ENCODE results near the gene ATOH1.
A peak's percentile ranks its signal among the peaks of the same experiment; 100 is the strongest.

Gene ATOH1

DNA sequence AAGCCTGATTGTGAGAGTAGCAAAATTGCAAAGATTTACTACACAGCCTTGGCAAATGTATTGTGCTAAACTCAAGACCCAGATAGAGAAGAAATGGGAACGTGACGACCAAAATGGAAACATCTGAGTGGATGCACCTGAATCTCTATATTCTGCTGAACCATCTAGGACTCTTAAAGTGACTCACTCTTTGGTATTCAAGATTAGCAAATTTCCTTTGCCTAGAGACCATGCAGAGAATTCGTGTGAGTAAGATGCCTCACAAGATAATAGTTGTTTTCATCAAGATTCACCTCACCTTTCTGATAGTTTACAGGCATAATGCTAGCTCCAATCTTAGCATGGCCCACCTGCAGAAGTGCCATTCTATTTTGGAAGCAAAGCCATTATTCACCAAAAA is 14.4 kb upstream of the ATOH1 start:
- Histone ChIP-seq H3K36me3 (ENCODE audit: control insufficient read depth in 1 of 2, insufficient read depth in 2 of 2, low read length in 2 of 2) (no peaks in the 10 kb centered on the region), H3K4me3 (ENCODE audit: low read depth in 1 of 2, low read length in 2 of 2) (no peak overlapping the region), H3K27ac (ENCODE audit: low read length) (no peak overlapping the region), H3K4me1 (ENCODE audit: control insufficient read depth in 1 of 2, insufficient read depth in 2 of 2, low read length in 2 of 2) (no peaks in the 10 kb centered on the region), H3K27me3 (ENCODE audit: low read depth, low read length) (no peaks in the 10 kb centered on the region), H3K9me3 (ENCODE audit: control insufficient read depth in 1 of 2, low read length in 2 of 2) (no peaks in the 10 kb centered on the region)

DNA sequence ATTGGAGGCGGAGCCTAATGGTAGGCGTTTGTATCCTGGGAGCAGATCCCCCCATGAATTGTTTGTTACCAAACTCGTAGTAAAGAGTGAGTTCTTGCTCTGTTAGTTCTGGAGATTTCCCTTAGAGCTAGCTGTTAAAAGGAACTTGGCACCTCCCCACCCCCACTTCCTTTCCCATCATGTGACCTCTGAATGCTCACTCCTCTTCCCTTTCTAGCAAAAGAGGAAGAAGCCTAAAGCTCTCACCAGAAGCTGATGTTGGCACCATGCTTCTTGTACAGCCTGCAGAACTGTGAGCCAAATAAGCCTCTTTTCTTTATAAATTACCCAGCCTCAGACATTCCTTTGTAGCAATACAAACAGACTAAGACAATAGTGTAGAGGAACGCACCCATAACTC is 13.8 kb upstream of the ATOH1 start:
- Histone ChIP-seq H3K4me1 (ENCODE audit: control insufficient read depth in 1 of 2, insufficient read depth in 2 of 2, low read length in 2 of 2) (no peaks in the 10 kb centered on the region), H3K36me3 (ENCODE audit: control insufficient read depth in 1 of 2, insufficient read depth in 2 of 2, low read length in 2 of 2) (no peaks in the 10 kb centered on the region), H3K4me3 (ENCODE audit: low read depth in 1 of 2, low read length in 2 of 2) (no peak overlapping the region), H3K9me3 (ENCODE audit: control insufficient read depth in 1 of 2, low read length in 2 of 2) (no peaks in the 10 kb centered on the region), H3K27me3 (ENCODE audit: low read depth, low read length) (no peaks in the 10 kb centered on the region), H3K27ac (ENCODE audit: low read length) (no peak overlapping the region)

GRCh38 chr4:93825551-93826216 is 2.9 kb upstream of the ATOH1 start:
- Histone ChIP-seq H3K27ac (ENCODE audit: low read length) (no peak overlapping the region), H3K36me3 (ENCODE audit: control insufficient read depth in 1 of 2, insufficient read depth in 2 of 2, low read length in 2 of 2) (no peaks in the 10 kb centered on the region), H3K4me3 (ENCODE audit: low read depth in 1 of 2, low read length in 2 of 2) (no peak overlapping the region), H3K9me3 (ENCODE audit: control insufficient read depth in 1 of 2, low read length in 2 of 2) (no peaks in the 10 kb centered on the region), H3K4me1 (ENCODE audit: control insufficient read depth in 1 of 2, insufficient read depth in 2 of 2, low read length in 2 of 2) (peaks cover 5 to 32% of the 10 kb centered on the region in 2 donors), H3K27me3 (ENCODE audit: low read depth, low read length) (peaks cover 38% of the 10 kb centered on the region)

- H3K36me3 ChIP-seq (ENCODE audit: control insufficient read depth in 1 of 2, insufficient read depth in 2 of 2, low read length in 2 of 2): no peaks in the 10 kb centered on the region
- H3K4me3 ChIP-seq (ENCODE audit: low read depth in 1 of 2, low read length in 2 of 2): peak overlapping the region; percentile 19 to 67
- H3K27me3 ChIP-seq (ENCODE audit: low read depth, low read length): peaks cover 55% of the 10 kb centered on the region
- no peak overlapping the region for H3K27ac ChIP-seq (ENCODE audit: low read length)
- H3K4me1 ChIP-seq (ENCODE audit: control insufficient read depth in 1 of 2, insufficient read depth in 2 of 2, low read length in 2 of 2): peaks cover 5 to 37% of the 10 kb centered on the region in 2 donors
- no peaks in the 10 kb centered on the region for H3K9me3 ChIP-seq (ENCODE audit: control insufficient read depth in 1 of 2, low read length in 2 of 2)
Measured at GRCh38 chr4:93827272-93827947, 1.1 kb upstream of the ATOH1 start.

- no peak overlapping the region for H3K27ac ChIP-seq (ENCODE audit: low read length)
- H3K36me3 ChIP-seq (ENCODE audit: control insufficient read depth in 1 of 2, insufficient read depth in 2 of 2, low read length in 2 of 2): no peaks in the 10 kb centered on the region
- H3K27me3 ChIP-seq (ENCODE audit: low read depth, low read length): peaks cover 66% of the 10 kb centered on the region
- H3K4me1 ChIP-seq (ENCODE audit: control insufficient read depth in 1 of 2, insufficient read depth in 2 of 2, low read length in 2 of 2): peaks cover 5 to 39% of the 10 kb centered on the region in 2 donors
- no peaks in the 10 kb centered on the region for H3K9me3 ChIP-seq (ENCODE audit: control insufficient read depth in 1 of 2, low read length in 2 of 2)
- peak overlapping the region; percentile 19 to 67 for H3K4me3 ChIP-seq (ENCODE audit: low read depth in 1 of 2, low read length in 2 of 2)
Measured at GRCh38 chr4:93828995-93829819, 654 bp downstream of the ATOH1 start.

DNA sequence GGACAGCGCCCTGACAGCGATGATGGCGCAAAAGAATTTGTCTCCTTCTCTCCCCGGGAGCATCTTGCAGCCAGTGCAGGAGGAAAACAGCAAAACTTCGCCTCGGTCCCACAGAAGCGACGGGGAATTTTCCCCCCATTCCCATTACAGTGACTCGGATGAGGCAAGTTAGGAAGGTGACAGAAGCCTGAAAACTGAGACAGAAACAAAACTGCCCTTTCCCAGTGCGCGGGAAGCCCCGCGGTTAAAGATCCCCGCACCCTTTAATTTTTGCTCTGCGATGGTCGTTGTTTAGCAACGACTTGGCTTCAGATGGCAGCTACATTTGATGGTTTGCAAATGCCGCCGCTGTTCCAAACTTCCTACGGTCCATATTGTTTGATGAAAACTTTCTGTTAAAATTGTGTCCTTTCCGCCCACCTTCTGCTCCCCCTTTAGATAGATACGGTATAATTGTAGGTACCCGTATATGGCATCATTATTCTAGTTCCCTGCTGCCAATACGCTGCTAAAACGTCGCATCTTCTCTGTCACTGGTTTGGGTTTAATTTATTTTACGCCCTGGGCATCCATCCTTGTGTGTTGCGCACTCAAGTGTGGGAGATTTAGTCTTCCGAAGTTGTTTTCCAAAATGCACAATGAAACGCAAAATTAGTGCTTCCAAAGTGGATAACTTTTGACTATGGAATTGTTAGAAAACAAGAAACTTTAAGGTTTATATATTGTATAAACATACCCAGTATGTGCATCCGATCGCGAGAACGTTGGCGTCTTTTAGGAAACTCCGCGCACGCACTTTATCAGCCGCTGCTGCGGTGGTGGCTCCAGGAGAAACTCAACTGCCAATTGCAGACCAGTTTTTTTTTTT is 1.5 kb downstream of the ATOH1 start:
- Histone ChIP-seq H3K4me3 (ENCODE audit: low read depth in 1 of 2, low read length in 2 of 2) (peak overlapping the region in 1 of 2 donors; percentile 67), H3K27me3 (ENCODE audit: low read depth, low read length) (peaks cover 75% of the 10 kb centered on the region), H3K36me3 (ENCODE audit: control insufficient read depth in 1 of 2, insufficient read depth in 2 of 2, low read length in 2 of 2) (no peaks in the 10 kb centered on the region), H3K4me1 (ENCODE audit: control insufficient read depth in 1 of 2, insufficient read depth in 2 of 2, low read length in 2 of 2) (peaks cover 5 to 45% of the 10 kb centered on the region in 2 donors), H3K27ac (ENCODE audit: low read length) (no peak overlapping the region), H3K9me3 (ENCODE audit: control insufficient read depth in 1 of 2, low read length in 2 of 2) (no peaks in the 10 kb centered on the region)

DNA sequence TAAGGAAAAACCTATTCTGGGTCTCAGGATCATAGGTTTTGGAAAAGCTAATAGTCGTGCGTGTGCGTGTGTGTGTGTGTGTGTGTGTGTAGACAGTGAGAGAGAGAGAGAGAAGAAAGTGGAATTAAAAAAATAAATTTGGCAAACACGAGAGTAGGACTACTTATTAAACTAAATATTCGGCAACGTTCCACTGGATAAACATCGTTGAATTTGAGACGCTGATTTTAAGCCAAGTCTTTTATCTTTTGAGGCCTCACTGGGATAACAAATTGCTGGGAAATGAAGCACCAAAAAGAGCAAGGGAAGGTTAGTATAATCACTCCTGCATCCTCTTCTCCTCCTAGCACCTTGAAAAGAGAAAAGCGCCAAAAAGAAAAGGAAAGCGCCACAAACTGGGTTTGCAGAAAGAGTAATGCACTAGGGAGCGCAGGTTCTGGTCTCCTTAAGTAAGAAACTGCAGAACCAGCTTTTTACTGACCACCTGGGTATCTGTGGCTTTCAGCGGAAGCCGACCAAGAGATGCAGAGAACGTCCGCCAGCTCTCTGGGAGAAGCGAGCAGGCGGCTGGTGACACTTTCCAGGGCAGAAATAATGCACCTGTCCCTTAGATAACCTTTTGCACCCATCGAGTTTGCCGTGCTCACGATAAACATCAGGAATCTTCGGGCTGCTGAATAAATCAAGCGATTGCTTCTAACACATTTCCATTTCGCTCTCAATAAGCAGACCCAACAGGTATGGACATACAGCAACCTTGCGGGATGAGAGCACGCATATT is 3.4 kb downstream of the ATOH1 start:
- peaks cover 5 to 45% of the 10 kb centered on the region in 2 donors for H3K4me1 ChIP-seq (ENCODE audit: control insufficient read depth in 1 of 2, insufficient read depth in 2 of 2, low read length in 2 of 2)
- H3K27me3 ChIP-seq (ENCODE audit: low read depth, low read length): peaks cover 71% of the 10 kb centered on the region
- no peaks in the 10 kb centered on the region for H3K9me3 ChIP-seq (ENCODE audit: control insufficient read depth in 1 of 2, low read length in 2 of 2)
- H3K36me3 ChIP-seq (ENCODE audit: control insufficient read depth in 1 of 2, insufficient read depth in 2 of 2, low read length in 2 of 2): no peaks in the 10 kb centered on the region
- H3K27ac ChIP-seq (ENCODE audit: low read length): no peak overlapping the region
- H3K4me3 ChIP-seq (ENCODE audit: low read depth in 1 of 2, low read length in 2 of 2): no peak overlapping the region

DNA sequence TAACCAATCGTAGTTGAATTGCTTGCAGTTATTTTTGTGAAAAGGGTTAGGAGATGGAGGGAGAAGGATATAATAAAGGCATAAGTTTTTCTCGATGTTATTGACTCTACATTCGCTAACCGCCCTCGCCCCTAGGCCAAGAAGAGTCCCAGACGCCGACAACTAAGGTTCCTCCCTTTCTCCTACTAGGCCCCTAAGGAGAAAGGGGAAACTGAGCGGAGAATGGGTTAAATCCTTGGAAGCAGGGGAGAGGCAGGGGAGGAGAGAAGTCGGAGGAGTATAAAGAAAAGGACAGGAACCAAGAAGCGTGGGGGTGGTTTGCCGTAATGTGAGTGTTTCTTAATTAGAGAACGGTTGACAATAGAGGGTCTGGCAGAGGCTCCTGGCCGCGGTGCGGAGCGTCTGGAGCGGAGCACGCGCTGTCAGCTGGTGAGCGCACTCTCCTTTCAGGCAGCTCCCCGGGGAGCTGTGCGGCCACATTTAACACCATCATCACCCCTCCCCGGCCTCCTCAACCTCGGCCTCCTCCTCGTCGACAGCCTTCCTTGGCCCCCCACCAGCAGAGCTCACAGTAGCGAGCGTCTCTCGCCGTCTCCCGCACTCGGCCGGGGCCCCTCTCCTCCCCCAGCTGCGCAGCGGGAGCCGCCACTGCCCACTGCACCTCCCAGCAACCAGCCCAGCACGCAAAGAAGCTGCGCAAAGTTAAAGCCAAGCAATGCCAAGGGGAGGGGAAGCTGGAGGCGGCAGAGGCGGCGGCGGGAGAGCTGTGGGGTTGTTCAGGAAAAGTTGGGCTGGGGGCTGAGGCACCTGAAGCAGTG is 5.9 kb downstream of the ATOH1 start:
- peak overlapping the region in 1 of 2 donors; percentile 27 for H3K4me3 ChIP-seq (ENCODE audit: low read depth in 1 of 2, low read length in 2 of 2)
- H3K27me3 ChIP-seq (ENCODE audit: low read depth, low read length): peaks cover 53% of the 10 kb centered on the region
- no peak overlapping the region for H3K27ac ChIP-seq (ENCODE audit: low read length)

DNA sequence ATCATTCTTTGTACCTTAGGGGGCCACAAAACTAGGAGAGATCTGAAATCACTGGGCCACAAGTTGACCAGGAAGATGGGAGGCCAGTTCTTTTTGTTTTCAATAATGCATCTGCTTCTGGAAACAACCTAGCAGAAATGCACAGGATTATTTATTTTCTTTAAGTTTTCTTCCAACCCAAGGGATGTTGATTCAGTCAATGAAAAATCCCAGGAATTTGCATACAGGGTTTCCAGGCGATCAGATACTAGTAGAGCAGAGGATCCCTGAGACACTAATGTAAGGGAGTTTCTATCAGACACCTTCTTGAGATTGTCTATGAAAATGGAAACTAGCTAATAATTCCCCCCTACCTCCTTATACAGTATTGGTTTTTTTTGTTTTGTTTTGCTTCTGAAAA is 7.4 kb downstream of the ATOH1 start:
- H3K27me3 ChIP-seq (ENCODE audit: low read depth, low read length): peaks cover 39% of the 10 kb centered on the region
- no peak overlapping the region for H3K27ac ChIP-seq (ENCODE audit: low read length)
- no peaks in the 10 kb centered on the region for H3K9me3 ChIP-seq (ENCODE audit: control insufficient read depth in 1 of 2, low read length in 2 of 2)
- no peaks in the 10 kb centered on the region for H3K36me3 ChIP-seq (ENCODE audit: control insufficient read depth in 1 of 2, insufficient read depth in 2 of 2, low read length in 2 of 2)
- no peak overlapping the region for H3K4me3 ChIP-seq (ENCODE audit: low read depth in 1 of 2, low read length in 2 of 2)
- peaks cover 0 to 13% of the 10 kb centered on the region in 2 donors for H3K4me1 ChIP-seq (ENCODE audit: control insufficient read depth in 1 of 2, insufficient read depth in 2 of 2, low read length in 2 of 2)

More for the DNA sequence above, 5.9 kb downstream of the ATOH1 start:
- H3K36me3 ChIP-seq (ENCODE audit: control insufficient read depth in 1 of 2, insufficient read depth in 2 of 2, low read length in 2 of 2): no peaks in the 10 kb centered on the region
- peaks cover 0 to 22% of the 10 kb centered on the region in 2 donors for H3K4me1 ChIP-seq (ENCODE audit: control insufficient read depth in 1 of 2, insufficient read depth in 2 of 2, low read length in 2 of 2)
- no peaks in the 10 kb centered on the region for H3K9me3 ChIP-seq (ENCODE audit: control insufficient read depth in 1 of 2, low read length in 2 of 2)

- Histone ChIP-seq H3K9me3 (ENCODE audit: control insufficient read depth in 1 of 2, low read length in 2 of 2) (no peaks in the 10 kb centered on the region), H3K36me3 (ENCODE audit: control insufficient read depth in 1 of 2, insufficient read depth in 2 of 2, low read length in 2 of 2) (no peaks in the 10 kb centered on the region), H3K4me3 (ENCODE audit: low read depth in 1 of 2, low read length in 2 of 2) (no peak overlapping the region), H3K27me3 (ENCODE audit: low read depth, low read length) (peaks cover 9% of the 10 kb centered on the region), H3K4me1 (ENCODE audit: control insufficient read depth in 1 of 2, insufficient read depth in 2 of 2, low read length in 2 of 2) (peaks cover 0 to under 1% of the 10 kb centered on the region in 2 donors), H3K27ac (ENCODE audit: low read length) (no peak overlapping the region)
Measured at GRCh38 chr4:93839704-93840103, 11.2 kb downstream of the ATOH1 start.
